Lower leg skin (tissue), 4 donors: ENCODE results near the gene C6orf136. TPM values are rescaled to one million over a fixed set of nuclear protein-coding genes. Genes with fewer than 3 reads are reported as not detected.

Experiments used
- DNase-seq, 2 donors: peaks; one replicate each; pipeline ENCODE4 v3.0.0-alpha.2; 2019; ENCODE audit warnings: low spot score in 2 of 2
- H3K4me3 ChIP-seq: fragments of 200-600 bp; sonication (generic); 2 replicates; pipeline ENCODE4 v1.5.1; 2017; ENCODE audit warnings: mild to moderate bottlenecking, low read depth; ENCODE audit not compliant: poor library complexity, severe bottlenecking
- POLR2A ChIP-seq, 2 donors: fragments of 450-650 bp; IDR thresholded peaks; one replicate each; pipeline ENCODE4 v1.6.1; 2016 to 2017; ENCODE audit warnings: antibody characterized with exemption in 2 of 2, mild to moderate bottlenecking in 1 of 2, moderate library complexity in 1 of 2
- WGBS, 2 donors: methylation state at CpG; one replicate each; pipeline ENCODE4 v1.1.5; 2018; 5-methylcytosine and 5-hydroxymethylcytosine counted together
- intact Hi-C: fragments of 100-400 bp; cut with DNase I; formaldehyde crosslinking; loops from one replicate; pipeline ENCODE4 v1.15.0; 2023; ENCODE audit warnings: low total_unique reads
- total RNA-seq, 4 donors: library from RNA; depleted of rRNA; stranded (reverse); fragments of >200 nt; gene quantifications; one replicate each; pipeline ENCODE4 v1.1.0, GENCODE V29; 2016
- TF ChIP-seq, protein P1 (sequence below), 3 donors: fragments of 450-650 bp; IDR thresholded peaks; one replicate each; pipeline ENCODE4 v1.5.1; 2016; ENCODE audit warnings: antibody characterized with exemption in 3 of 3, mild to moderate bottlenecking in 3 of 3, moderate library complexity in 2 of 3

C6orf136 gene
- total RNA-seq, 4 donors from 2014 or later = 9.6 to 31.9 (median 13.9) TPM

DNA sequence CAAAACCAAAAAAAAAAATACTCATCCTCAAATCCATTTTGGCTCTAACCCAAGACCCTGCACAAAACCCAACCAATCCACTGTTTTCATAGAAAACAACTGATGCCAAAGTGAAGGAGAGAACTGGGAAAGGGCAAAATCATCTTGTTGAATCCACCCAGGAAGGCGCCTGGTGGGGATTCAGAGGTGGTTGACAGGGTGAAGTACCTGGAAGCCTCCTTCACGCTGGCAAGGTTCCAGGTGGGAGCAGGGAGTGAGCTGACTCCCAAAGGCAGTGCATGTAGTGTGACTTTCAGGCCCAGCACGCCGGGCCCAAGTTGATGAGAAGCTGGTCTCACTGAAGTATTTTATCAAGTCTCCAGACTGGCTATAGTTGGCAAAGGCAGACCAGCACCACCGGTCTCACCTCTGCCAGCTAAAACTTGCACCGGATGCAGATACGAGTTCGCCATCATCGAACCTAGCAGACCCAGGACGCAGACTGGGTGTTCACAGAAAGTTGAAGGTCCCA is 46.4 kb upstream of the C6orf136 start:
- intact Hi-C loops = loop anchor here (10.0 kb wide), 1 partner anchor 116 kb away; the partner anchor contains the start of gene HLA-E
- 62 to 68% methylated on average over 10 of the region's 10 CpGs for WGBS, 2 donors
- TF ChIP-seq, protein P1, sequence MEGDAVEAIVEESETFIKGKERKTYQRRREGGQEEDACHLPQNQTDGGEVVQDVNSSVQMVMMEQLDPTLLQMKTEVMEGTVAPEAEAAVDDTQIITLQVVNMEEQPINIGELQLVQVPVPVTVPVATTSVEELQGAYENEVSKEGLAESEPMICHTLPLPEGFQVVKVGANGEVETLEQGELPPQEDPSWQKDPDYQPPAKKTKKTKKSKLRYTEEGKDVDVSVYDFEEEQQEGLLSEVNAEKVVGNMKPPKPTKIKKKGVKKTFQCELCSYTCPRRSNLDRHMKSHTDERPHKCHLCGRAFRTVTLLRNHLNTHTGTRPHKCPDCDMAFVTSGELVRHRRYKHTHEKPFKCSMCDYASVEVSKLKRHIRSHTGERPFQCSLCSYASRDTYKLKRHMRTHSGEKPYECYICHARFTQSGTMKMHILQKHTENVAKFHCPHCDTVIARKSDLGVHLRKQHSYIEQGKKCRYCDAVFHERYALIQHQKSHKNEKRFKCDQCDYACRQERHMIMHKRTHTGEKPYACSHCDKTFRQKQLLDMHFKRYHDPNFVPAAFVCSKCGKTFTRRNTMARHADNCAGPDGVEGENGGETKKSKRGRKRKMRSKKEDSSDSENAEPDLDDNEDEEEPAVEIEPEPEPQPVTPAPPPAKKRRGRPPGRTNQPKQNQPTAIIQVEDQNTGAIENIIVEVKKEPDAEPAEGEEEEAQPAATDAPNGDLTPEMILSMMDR (IDR thresholded peaks at IDR 0.05) = no peak
- no peak for TF ChIP-seq POLR2A (IDR thresholded peaks at IDR 0.05)
- DNase-seq = no peak
- H3K4me3 ChIP-seq = no peak overlapping the region

DNA sequence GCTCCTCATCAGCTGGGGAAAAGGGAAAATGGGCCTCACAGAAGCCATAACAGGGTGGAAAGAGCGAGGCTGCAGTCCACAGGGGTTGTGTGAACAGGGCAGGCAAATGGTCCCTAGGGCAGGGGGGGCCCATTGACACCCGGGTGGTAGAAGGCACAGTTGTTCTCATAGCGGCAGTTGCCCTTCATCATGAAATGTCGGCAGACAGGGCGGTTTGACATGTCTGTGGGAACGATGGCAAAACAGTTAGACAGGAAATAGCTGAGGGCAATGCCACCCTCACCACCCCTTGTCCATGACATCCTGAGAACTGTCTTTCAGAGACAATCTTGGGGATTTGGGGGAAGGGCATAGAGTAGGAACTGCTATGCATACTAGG is 45.5 kb upstream of the C6orf136 start:
- no peak overlapping the region for H3K4me3 ChIP-seq
- TF ChIP-seq, protein P1 (IDR thresholded peaks at IDR 0.05) = no peak
- TF ChIP-seq POLR2A (IDR thresholded peaks at IDR 0.05) = no peak
- DNase-seq = no peak
- 58 to 67% methylated on average over 6 of the region's 6 CpGs for WGBS, 2 donors
- intact Hi-C loops = loop anchor here (10.0 kb wide), 1 partner anchor 117 kb away; the partner anchor contains the start of gene HLA-E

DNA sequence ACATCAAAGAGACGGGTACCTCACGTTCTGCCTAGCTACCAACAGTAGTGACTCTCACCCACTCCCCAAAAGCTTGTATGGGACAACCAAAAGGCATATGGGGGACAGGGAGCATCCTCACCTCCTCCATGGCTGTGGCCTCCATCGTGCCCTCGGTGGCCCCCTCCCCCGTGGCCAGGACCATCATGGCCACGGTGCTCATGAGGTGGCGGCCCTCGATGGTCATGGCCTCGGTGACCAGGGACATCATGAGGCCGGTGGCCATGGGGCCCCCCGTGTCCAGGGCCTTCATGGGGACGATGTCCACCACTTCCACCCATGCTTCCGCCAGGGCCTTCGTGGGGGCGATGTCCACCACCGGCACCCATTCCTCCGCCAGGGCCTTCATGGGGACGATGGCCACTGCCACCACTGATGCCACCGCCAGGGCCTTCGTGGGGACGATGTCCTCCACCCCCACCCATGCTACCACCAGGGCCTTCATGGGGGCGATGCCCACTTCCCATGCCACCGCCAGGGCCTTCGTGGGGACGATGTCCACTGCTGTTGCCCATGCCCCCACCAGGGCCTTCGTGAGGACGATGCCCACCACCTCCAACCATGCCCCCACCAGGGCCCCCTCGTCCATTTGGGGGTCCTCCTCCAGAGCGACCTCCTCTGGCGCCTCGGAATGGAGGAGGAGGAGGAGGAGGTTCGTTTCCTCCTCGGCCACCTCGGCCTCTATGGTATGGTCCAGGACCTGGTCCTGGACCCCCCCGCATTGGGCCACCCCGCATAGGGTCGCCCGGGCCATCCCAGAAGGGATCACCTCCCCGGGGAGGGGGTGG is 44.9 kb upstream of the C6orf136 start:
- no peak overlapping the region for H3K4me3 ChIP-seq
- WGBS, 2 donors = 89% methylated on average over 34 to 35 of the region's 39 CpGs
- no peak for TF ChIP-seq POLR2A (IDR thresholded peaks at IDR 0.05)
- TF ChIP-seq, protein P1 (IDR thresholded peaks at IDR 0.05) = no peak
- no peak for DNase-seq
- intact Hi-C loops = loop anchor here (10.0 kb wide), 1 partner anchor 117 kb away; the partner anchor contains the start of gene HLA-E

DNA sequence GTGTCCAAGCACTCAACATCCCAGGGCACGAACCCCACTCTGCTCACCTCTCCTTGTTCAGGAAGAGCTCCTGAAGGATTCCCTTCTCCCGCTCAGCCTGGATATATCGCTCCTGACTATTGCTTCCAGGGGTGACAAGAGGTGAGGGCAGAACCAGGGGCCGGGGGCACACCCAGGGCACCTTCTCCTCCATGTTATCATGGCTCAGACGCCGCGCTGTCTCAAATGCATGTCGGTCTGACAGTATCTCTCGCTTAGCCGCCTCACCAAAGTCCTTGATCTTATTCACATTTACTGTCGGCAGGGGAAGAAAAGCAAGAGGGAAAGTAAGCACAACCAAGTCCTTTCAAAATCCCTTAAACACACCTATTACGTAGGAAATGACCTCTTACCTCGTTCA is 43.0 kb upstream of the C6orf136 start:
- intact Hi-C loops = loop anchor here (10.0 kb wide), 1 partner anchor 119 kb away; the partner anchor contains the start of gene HLA-E
- no peak overlapping the region for H3K4me3 ChIP-seq
- no peak for DNase-seq
- 93 to 96% methylated on average over 13 of the region's 13 CpGs for WGBS, 2 donors
- no peak for TF ChIP-seq POLR2A (IDR thresholded peaks at IDR 0.05)
- TF ChIP-seq, protein P1 (IDR thresholded peaks at IDR 0.05) = no peak

DNA sequence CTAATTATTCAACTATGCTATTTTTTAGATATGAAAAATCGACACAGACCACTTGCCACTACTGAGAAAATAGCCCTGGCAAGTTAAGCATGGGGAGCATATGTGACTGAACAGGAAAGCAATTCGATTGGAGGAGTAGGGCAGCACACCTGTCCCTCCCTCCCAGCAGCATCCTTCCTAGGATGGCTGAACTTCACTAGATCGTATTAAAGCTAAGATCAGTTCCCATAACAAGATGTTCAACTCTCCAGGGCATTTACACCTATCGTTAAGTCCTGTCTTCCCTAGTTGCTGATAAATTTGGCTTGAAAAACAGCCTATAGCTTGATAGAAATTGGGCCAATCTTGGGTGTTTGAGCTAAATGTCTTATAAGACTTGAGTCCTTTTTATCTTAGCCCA is 36.9 kb upstream of the C6orf136 start:
- intact Hi-C loops = no loop called here
- no peak for TF ChIP-seq POLR2A (IDR thresholded peaks at IDR 0.05)
- TF ChIP-seq, protein P1 (IDR thresholded peaks at IDR 0.05) = no peak
- WGBS, 2 donors = 80 to 87% methylated on average over 4 of the region's 4 CpGs
- H3K4me3 ChIP-seq = no peak overlapping the region
- no peak for DNase-seq
